GM19468 (cell line): ENCODE measurements around the gene SLC25A10.

Experiments used
- ATAC-seq: cut with Tn5 transposase; IDR thresholded peaks from one replicate; pipeline ENCODE4 v1.9.1; 2021; ENCODE audit warnings: mild to moderate bottlenecking, moderate library complexity, moderate number of reproducible peaks; ENCODE audit not compliant: unreplicated experiment; ENCODE audit errors: extremely low read depth

SLC25A10 gene

DNA sequence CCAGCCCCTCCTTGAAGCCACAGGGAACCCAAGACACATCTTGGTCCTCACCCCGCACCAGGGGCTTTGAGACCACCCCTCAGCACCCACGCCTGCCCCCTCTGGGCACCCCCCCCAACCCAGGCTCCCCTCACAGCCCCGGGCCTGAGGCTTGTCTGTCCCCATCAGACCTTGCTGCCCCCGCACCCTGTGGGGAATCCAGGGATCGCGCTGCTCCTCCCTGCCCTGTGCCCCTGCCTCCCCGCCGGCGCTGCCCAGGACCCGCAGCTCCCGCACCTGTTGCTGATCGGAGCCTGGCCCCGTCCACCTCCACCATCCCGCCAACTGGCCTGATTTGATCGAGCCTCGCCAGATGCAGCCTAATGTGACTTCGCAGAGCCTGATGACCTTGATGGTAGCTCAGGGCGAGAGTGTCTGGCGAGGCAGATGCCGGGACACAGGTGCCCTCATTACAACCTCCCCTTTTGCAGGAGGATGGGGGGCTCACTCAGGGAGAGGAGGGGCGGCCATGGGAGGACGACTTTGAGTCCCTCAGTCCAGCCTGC, 29.0 kb downstream of the SLC25A10 start:
- ATAC-seq: no peak

DNA sequence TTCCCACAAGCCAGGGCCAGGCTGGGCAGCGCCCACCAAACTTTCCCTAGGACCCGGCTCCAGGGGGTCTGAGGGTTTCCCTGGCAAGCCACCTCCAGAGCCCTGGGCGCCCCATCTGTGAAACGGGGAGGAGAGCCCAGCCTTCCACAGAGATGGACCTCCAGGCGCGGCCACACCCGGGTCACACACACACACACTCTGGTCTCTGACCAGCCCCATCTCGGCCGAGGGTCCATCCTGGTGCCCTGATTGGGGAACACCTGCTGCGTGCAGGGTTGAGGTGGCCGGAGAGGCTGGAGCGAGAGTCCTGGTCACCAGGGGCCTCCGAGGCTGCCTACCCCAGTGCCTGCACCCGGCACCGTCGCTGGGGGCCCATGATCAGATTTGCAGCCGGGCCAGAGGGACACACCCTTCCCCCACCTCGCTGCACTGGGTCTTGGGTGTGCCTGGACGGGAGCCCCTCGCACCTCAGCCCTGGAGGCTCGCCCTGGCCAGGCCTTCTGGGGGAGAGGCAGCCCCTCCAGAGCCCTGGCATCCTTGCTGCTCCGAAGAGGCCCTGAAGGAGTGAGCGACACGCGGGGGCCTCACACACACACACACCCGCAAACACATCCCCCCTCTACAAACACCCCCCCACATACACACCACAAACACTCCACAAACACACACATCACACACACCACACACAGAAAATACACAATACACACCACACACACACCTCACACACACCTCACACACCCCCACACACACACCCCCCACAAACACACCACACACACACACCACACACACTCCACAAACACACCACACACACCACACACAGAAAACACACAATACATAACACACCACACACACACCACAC, 29.7 kb downstream of the SLC25A10 start:
- no peak for ATAC-seq
